Astrocyte (in vitro differentiated cells and primary cell): ENCODE data around the gene TFF2. TPM values are rescaled to one million over a fixed set of nuclear protein-coding genes. Genes with fewer than 3 reads are reported as not detected.

Source experiments
- DNase-seq: peaks from one replicate; pipeline ENCODE4 v3.0.0-alpha.2; 2010; ENCODE audit warnings: low read depth
- FAIRE-seq: peaks from 2 replicates; lab custom pipeline; 2011; peaks lifted over from hg19 to GRCh38; lab: Jason Lieb, UNC
- H2AFZ ChIP-seq: 2 replicates; pipeline ENCODE4 v1.6.0; 2012; ENCODE audit warnings: low read depth, low read length, inconsistent platforms
- H3K27ac ChIP-seq: 2 replicates; pipeline ENCODE4 v1.5.1; 2011; ENCODE audit warnings: low read depth, low read length, inconsistent platforms
- H3K27me3 ChIP-seq: 2 replicates; pipeline ENCODE4 v1.6.0; 2011; ENCODE audit warnings: low read length, inconsistent platforms; ENCODE audit not compliant: insufficient read depth
- H3K36me3 ChIP-seq: 2 replicates; pipeline ENCODE4 v1.5.1; 2011; ENCODE audit warnings: low read length, inconsistent platforms; ENCODE audit not compliant: insufficient read depth
- H3K4me1 ChIP-seq: 2 replicates; pipeline ENCODE4 v1.5.1; 2011; ENCODE audit warnings: low read length, inconsistent platforms; ENCODE audit not compliant: insufficient read depth
- H3K4me2 ChIP-seq: 2 replicates; pipeline ENCODE4 v1.6.0; 2012; ENCODE audit warnings: low read length, inconsistent platforms
- H3K4me3 ChIP-seq: 2 replicates; pipeline ENCODE4 v1.5.1; 2011; ENCODE audit warnings: low read depth, mild to moderate bottlenecking, low read length, inconsistent platforms; ENCODE audit not compliant: insufficient read depth
- H3K79me2 ChIP-seq: 2 replicates; pipeline ENCODE4 v1.6.0; 2012; ENCODE audit warnings: mild to moderate bottlenecking, low read length, inconsistent platforms; ENCODE audit not compliant: insufficient read depth
- H3K9ac ChIP-seq: 2 replicates; pipeline ENCODE4 v1.6.0; 2012; ENCODE audit warnings: mild to moderate bottlenecking, low read length, inconsistent platforms
- H3K9me3 ChIP-seq: 2 replicates; pipeline ENCODE4 v1.5.1; 2012; ENCODE audit warnings: low read depth, mild to moderate bottlenecking, low read length, inconsistent platforms; ENCODE audit not compliant: insufficient read depth
- H4K20me1 ChIP-seq: 2 replicates; pipeline ENCODE4 v1.6.0; 2012; ENCODE audit warnings: low read length, inconsistent platforms; ENCODE audit not compliant: insufficient read depth
- H3K27ac Mint-ChIP-seq: one replicate; pipeline ENCODE4 v1.8.0; 2021; ENCODE audit warnings: mild to moderate bottlenecking, mixed read lengths; ENCODE audit not compliant: unreplicated experiment
- H3K27me3 Mint-ChIP-seq: one replicate; pipeline ENCODE4 v1.8.0; 2021; ENCODE audit warnings: low read depth, mixed read lengths; ENCODE audit not compliant: unreplicated experiment
- H3K36me3 Mint-ChIP-seq: one replicate; pipeline ENCODE4 v1.8.0; 2021; ENCODE audit warnings: low read depth, mixed read lengths; ENCODE audit not compliant: unreplicated experiment
- H3K4me1 Mint-ChIP-seq: one replicate; pipeline ENCODE4 v1.8.0; 2021; ENCODE audit warnings: low read depth, mixed read lengths; ENCODE audit not compliant: unreplicated experiment
- H3K4me3 Mint-ChIP-seq: one replicate; pipeline ENCODE4 v1.8.0; 2021; ENCODE audit warnings: mild to moderate bottlenecking, moderate library complexity, mixed read lengths; ENCODE audit not compliant: unreplicated experiment
- H3K9me3 Mint-ChIP-seq: one replicate; pipeline ENCODE4 v1.8.0; 2021; ENCODE audit warnings: mild to moderate bottlenecking, mixed read lengths; ENCODE audit not compliant: unreplicated experiment
- EZH2 ChIP-seq: IDR thresholded peaks from 2 replicates; pipeline ENCODE4 v1.6.1; 2012; ENCODE audit warnings: mild to moderate bottlenecking, low read length, inconsistent platforms; ENCODE audit not compliant: insufficient read depth
- total RNA-seq: library from RNA; stranded (reverse); gene quantifications from 2 replicates; pipeline ENCODE4 v1.2.1, GENCODE V29; 2021
- TF ChIP-seq, protein P1 (sequence below): IDR thresholded peaks from 2 replicates; pipeline ENCODE4 v1.5.1; 2011; ENCODE audit warnings: low read depth, mild to moderate bottlenecking, inconsistent platforms, low read length, moderate library complexity; ENCODE audit not compliant: insufficient read depth

The TFF2 gene
- total RNA-seq, 1 donor from 2014 or later, result not detected

DNA sequence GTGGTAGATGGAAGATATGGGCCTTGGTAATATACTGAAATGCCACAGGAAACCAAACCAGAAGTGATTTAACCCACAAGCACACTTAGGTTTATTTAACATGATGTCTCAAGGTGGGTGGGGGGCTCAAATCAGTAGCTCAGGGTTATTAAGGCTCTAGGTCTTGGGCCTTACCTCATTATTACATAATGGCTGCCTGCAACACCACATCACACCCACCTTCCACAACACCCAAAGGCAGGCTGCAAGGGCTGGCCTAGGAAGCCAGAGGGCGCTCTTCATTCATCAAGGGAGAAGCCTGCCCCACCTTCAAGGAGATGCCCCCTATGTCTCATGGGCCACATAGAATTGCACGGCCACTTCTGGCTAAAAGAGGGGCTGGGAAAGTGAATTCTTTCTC lies 9.5 kb upstream of the TFF2 start:
- H3K27ac Mint-ChIP-seq, result no peak overlapping the region
- Histone ChIP-seq H3K4me2 (no peak overlapping the region), H3K4me1 (no peaks in the 10 kb centered on the region), H3K36me3 (no peaks in the 10 kb centered on the region), H3K9me3 (no peaks in the 10 kb centered on the region), H2AFZ (no peak overlapping the region), H3K27me3 (no peaks in the 10 kb centered on the region), H4K20me1 (no peaks in the 10 kb centered on the region), H3K79me2 (no peaks in the 10 kb centered on the region), H3K9ac (no peak overlapping the region), H3K4me3 (no peak overlapping the region), H3K27ac (no peak overlapping the region)
- no peak for DNase-seq
- H3K4me1 Mint-ChIP-seq, result no peaks in the 10 kb centered on the region
- H3K4me3 Mint-ChIP-seq, result no peak overlapping the region
- H3K9me3 Mint-ChIP-seq, result peaks cover 11% of the 10 kb centered on the region
- no peaks in the 10 kb centered on the region for H3K36me3 Mint-ChIP-seq
- H3K27me3 Mint-ChIP-seq, result peaks cover 35% of the 10 kb centered on the region
- FAIRE-seq, result no peak
- TF ChIP-seq, protein P1, sequence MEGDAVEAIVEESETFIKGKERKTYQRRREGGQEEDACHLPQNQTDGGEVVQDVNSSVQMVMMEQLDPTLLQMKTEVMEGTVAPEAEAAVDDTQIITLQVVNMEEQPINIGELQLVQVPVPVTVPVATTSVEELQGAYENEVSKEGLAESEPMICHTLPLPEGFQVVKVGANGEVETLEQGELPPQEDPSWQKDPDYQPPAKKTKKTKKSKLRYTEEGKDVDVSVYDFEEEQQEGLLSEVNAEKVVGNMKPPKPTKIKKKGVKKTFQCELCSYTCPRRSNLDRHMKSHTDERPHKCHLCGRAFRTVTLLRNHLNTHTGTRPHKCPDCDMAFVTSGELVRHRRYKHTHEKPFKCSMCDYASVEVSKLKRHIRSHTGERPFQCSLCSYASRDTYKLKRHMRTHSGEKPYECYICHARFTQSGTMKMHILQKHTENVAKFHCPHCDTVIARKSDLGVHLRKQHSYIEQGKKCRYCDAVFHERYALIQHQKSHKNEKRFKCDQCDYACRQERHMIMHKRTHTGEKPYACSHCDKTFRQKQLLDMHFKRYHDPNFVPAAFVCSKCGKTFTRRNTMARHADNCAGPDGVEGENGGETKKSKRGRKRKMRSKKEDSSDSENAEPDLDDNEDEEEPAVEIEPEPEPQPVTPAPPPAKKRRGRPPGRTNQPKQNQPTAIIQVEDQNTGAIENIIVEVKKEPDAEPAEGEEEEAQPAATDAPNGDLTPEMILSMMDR, result no peak
- no peak for TF ChIP-seq EZH2

DNA sequence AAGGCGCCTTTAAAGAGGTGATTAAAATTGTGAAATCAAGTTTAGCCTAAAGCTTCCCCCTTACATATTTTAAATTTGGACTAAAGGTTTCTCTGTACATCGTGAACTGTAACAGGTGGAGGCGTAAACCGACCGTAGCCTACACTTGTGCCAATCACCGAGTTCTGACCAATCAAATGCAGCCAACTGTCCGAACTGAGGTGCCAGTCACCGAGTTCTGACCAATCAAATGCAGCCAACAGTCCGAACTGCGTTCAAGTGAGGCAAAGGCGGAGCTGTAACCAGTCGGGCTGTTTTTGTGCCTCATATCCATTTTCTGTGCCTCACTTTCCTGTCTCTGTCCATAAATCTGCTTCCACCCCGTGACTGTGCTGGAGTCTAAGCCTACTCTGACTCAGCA lies 8.1 kb upstream of the TFF2 start:
- Mint-ChIP-seq H3K9me3 (peaks cover 20% of the 10 kb centered on the region), H3K4me1 (no peaks in the 10 kb centered on the region), H3K27me3 (peaks cover 29% of the 10 kb centered on the region), H3K27ac (no peak overlapping the region), H3K36me3 (no peaks in the 10 kb centered on the region), H3K4me3 (no peak overlapping the region)
- DNase-seq (no peak), FAIRE-seq (no peak)
- Histone ChIP-seq H3K9ac (no peak overlapping the region), H3K27ac (no peak overlapping the region), H3K4me2 (no peak overlapping the region), H3K9me3 (no peaks in the 10 kb centered on the region), H3K4me3 (no peak overlapping the region), H3K79me2 (no peaks in the 10 kb centered on the region), H3K36me3 (no peaks in the 10 kb centered on the region), H4K20me1 (no peaks in the 10 kb centered on the region), H3K4me1 (no peaks in the 10 kb centered on the region), H3K27me3 (no peaks in the 10 kb centered on the region), H2AFZ (no peak overlapping the region)
- TF ChIP-seq, protein P1, result no peak
- TF ChIP-seq EZH2, result no peak

DNA sequence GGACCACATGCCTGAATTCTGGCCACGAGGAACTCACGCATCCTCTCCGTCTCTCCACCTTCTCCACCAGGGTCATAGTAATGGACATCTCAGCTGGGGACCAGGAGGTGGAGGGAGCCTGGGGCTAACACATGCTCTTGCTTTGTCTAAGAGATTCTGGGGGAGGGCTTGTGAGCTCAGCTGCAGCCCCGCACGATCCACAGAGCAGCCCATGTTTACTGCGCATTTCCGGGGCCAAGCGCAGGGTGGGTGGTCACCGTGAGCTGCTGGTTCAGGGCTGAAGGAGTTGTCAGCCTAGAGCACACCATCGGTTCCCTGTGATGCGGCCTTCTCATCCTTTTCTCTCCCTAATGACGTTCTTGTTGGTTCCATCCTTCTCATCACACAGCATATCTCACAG lies 7.5 kb upstream of the TFF2 start:
- FAIRE-seq (no peak), DNase-seq (no peak)
- H3K27ac ChIP-seq, result no peak overlapping the region
- Mint-ChIP-seq H3K9me3 (peaks cover 21% of the 10 kb centered on the region), H3K27ac (no peak overlapping the region), H3K4me1 (no peaks in the 10 kb centered on the region), H3K27me3 (peaks cover 33% of the 10 kb centered on the region), H3K36me3 (no peaks in the 10 kb centered on the region), H3K4me3 (no peak overlapping the region)
- no peak overlapping the region for H3K4me3 ChIP-seq
- H3K9me3 ChIP-seq, result no peaks in the 10 kb centered on the region
- H3K36me3 ChIP-seq, result no peaks in the 10 kb centered on the region
- H3K9ac ChIP-seq, result no peak overlapping the region
- H2AFZ ChIP-seq, result no peak overlapping the region
- no peaks in the 10 kb centered on the region for H3K79me2 ChIP-seq
- no peaks in the 10 kb centered on the region for H3K27me3 ChIP-seq
- H3K4me1 ChIP-seq, result no peaks in the 10 kb centered on the region
- no peak overlapping the region for H3K4me2 ChIP-seq
- no peaks in the 10 kb centered on the region for H4K20me1 ChIP-seq
- TF ChIP-seq, protein P1, result no peak
- TF ChIP-seq EZH2, result no peak
